HUES48 (cell line): Measurements from ENCODE around the gene AFF3.

Source experiments
- H3K27ac ChIP-seq: one replicate; pipeline ENCODE4 v1.7.0; 2013; ENCODE audit warnings: low read depth, low read length, inconsistent platforms
- H3K27me3 ChIP-seq: 2 replicates; pipeline ENCODE4 v1.6.1; 2013; ENCODE audit warnings: mild to moderate bottlenecking, low read length; ENCODE audit not compliant: control insufficient read depth, insufficient read depth
- H3K36me3 ChIP-seq: 2 replicates; pipeline ENCODE4 v1.6.1; 2013; ENCODE audit warnings: low read length; ENCODE audit not compliant: control insufficient read depth, insufficient read depth
- H3K4me1 ChIP-seq: 2 replicates; pipeline ENCODE4 v1.6.1; 2013; ENCODE audit warnings: mild to moderate bottlenecking, low read length; ENCODE audit not compliant: control insufficient read depth, insufficient read depth
- H3K4me3 ChIP-seq: 2 replicates; pipeline ENCODE4 v1.5.1; 2013; ENCODE audit warnings: mild to moderate bottlenecking, low read depth, low read length
- H3K9ac ChIP-seq: 2 replicates; pipeline ENCODE4 v1.6.1; 2013; ENCODE audit warnings: mild to moderate bottlenecking, low read depth, low read length, moderate library complexity
- H3K9me3 ChIP-seq: 2 replicates; pipeline ENCODE4 v1.6.1; 2013; ENCODE audit warnings: low read length; ENCODE audit not compliant: control insufficient read depth, insufficient read depth

AFF3 gene

GRCh38 chr2:99841749-99842148 lies 300.6 kb downstream of the AFF3 start:
- Histone ChIP-seq H3K27ac (no peak overlapping the region), H3K4me3 (no peak overlapping the region), H3K27me3 (no peaks in the 10 kb centered on the region), H3K36me3 (no peaks in the 10 kb centered on the region), H3K9ac (no peak overlapping the region), H3K9me3 (no peaks in the 10 kb centered on the region), H3K4me1 (no peaks in the 10 kb centered on the region)

GRCh38 chr2:99840831-99841230 lies 301.6 kb downstream of the AFF3 start:
- no peaks in the 10 kb centered on the region for H3K9me3 ChIP-seq
- H3K9ac ChIP-seq = no peak overlapping the region
- H3K36me3 ChIP-seq = no peaks in the 10 kb centered on the region
- no peak overlapping the region for H3K27ac ChIP-seq
- no peaks in the 10 kb centered on the region for H3K4me1 ChIP-seq
- H3K27me3 ChIP-seq = no peaks in the 10 kb centered on the region
- H3K4me3 ChIP-seq = no peak overlapping the region

GRCh38 chr2:99836690-99837605 lies 305.4 kb downstream of the AFF3 start:
- Histone ChIP-seq H3K27me3 (no peaks in the 10 kb centered on the region), H3K4me1 (no peaks in the 10 kb centered on the region), H3K9me3 (no peaks in the 10 kb centered on the region), H3K9ac (no peak overlapping the region), H3K27ac (no peak overlapping the region), H3K4me3 (no peak overlapping the region), H3K36me3 (no peaks in the 10 kb centered on the region)

GRCh38 chr2:99834426-99834825 lies 308.0 kb downstream of the AFF3 start:
- Histone ChIP-seq H3K9ac (no peak overlapping the region), H3K27ac (no peak overlapping the region), H3K4me1 (no peaks in the 10 kb centered on the region), H3K4me3 (no peak overlapping the region), H3K27me3 (no peaks in the 10 kb centered on the region), H3K9me3 (no peaks in the 10 kb centered on the region), H3K36me3 (no peaks in the 10 kb centered on the region)

- Histone ChIP-seq H3K9ac (no peak overlapping the region), H3K27ac (no peak overlapping the region), H3K4me1 (no peaks in the 10 kb centered on the region), H3K9me3 (no peaks in the 10 kb centered on the region), H3K36me3 (no peaks in the 10 kb centered on the region), H3K27me3 (no peaks in the 10 kb centered on the region), H3K4me3 (no peak overlapping the region)
Observed at GRCh38 chr2:99833586-99834201, 308.7 kb downstream of the AFF3 start.

- Histone ChIP-seq H3K9ac (no peak overlapping the region), H3K4me3 (no peak overlapping the region), H3K27me3 (no peaks in the 10 kb centered on the region), H3K27ac (no peak overlapping the region), H3K4me1 (no peaks in the 10 kb centered on the region), H3K9me3 (no peaks in the 10 kb centered on the region), H3K36me3 (no peaks in the 10 kb centered on the region)
Observed at GRCh38 chr2:99832926-99833325, 309.5 kb downstream of the AFF3 start.

- Histone ChIP-seq H3K4me1 (no peaks in the 10 kb centered on the region), H3K9ac (no peak overlapping the region), H3K27me3 (no peaks in the 10 kb centered on the region), H3K4me3 (no peak overlapping the region), H3K36me3 (no peaks in the 10 kb centered on the region), H3K9me3 (no peaks in the 10 kb centered on the region), H3K27ac (no peak overlapping the region)
Observed at GRCh38 chr2:99831772-99832171, 310.6 kb downstream of the AFF3 start.

GRCh38 chr2:99827296-99827999 lies 314.9 kb downstream of the AFF3 start:
- Histone ChIP-seq H3K9ac (no peak overlapping the region), H3K27me3 (no peaks in the 10 kb centered on the region), H3K27ac (no peak overlapping the region), H3K4me3 (no peak overlapping the region), H3K9me3 (no peaks in the 10 kb centered on the region), H3K4me1 (peaks cover 6% of the 10 kb centered on the region), H3K36me3 (no peaks in the 10 kb centered on the region)

GRCh38 chr2:99825630-99826029 lies 316.8 kb downstream of the AFF3 start:
- Histone ChIP-seq H3K27ac (no peak overlapping the region), H3K36me3 (no peaks in the 10 kb centered on the region), H3K4me1 (peaks cover 14% of the 10 kb centered on the region), H3K9me3 (no peaks in the 10 kb centered on the region), H3K4me3 (no peak overlapping the region), H3K27me3 (no peaks in the 10 kb centered on the region), H3K9ac (no peak overlapping the region)

GRCh38 chr2:99824758-99825157 lies 317.6 kb downstream of the AFF3 start:
- no peak overlapping the region for H3K9ac ChIP-seq
- no peaks in the 10 kb centered on the region for H3K9me3 ChIP-seq
- H3K36me3 ChIP-seq = no peaks in the 10 kb centered on the region
- no peaks in the 10 kb centered on the region for H3K27me3 ChIP-seq
- peaks cover 14% of the 10 kb centered on the region for H3K4me1 ChIP-seq
- no peak overlapping the region for H3K4me3 ChIP-seq
- no peak overlapping the region for H3K27ac ChIP-seq
